Activated CD8-positive, alpha-beta memory T cell treated with anti-CD3 and anti-CD28 coated beads for 24 hours (primary cell): ENCODE data around the gene GRK4.
"Not testable (repeated sequence)": the region's sequence is repeated elsewhere in the genome, so short reads cannot be mapped to it uniquely, and the experiment has no call there.

ENCODE experiments used
- DNase-seq: peaks from one replicate; pipeline ENCODE4 v3.0.0-alpha.2; 2020

Gene GRK4

DNA sequence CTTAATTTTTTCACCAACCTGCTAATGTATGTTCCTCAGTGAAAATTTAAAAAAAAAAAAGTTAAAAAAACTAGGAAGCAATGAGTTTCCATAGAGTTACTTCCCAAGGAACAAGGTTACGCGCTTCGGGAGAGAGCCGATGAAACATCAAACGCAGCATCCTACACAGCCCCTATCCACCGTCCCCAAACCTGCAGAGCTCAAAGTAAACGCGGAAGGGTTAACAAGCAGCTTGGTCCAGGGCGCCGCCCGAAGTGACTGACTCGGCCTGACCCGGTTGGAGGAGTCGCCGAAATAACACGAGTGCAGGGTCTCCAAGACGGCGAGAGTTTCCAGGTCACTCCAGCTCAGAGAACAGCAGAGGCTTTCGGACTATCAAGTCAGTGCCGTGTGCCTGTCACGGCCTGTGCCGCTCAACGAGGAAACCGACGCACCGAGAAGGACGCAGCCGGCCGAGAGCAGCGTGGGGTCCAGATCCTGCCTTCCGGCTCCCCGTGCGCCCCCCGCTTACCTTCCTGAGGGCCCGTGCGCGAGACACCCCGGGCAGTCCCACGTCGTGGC, 677 bp upstream of the GRK4 start:
- DNase-seq: no peak

DNA sequence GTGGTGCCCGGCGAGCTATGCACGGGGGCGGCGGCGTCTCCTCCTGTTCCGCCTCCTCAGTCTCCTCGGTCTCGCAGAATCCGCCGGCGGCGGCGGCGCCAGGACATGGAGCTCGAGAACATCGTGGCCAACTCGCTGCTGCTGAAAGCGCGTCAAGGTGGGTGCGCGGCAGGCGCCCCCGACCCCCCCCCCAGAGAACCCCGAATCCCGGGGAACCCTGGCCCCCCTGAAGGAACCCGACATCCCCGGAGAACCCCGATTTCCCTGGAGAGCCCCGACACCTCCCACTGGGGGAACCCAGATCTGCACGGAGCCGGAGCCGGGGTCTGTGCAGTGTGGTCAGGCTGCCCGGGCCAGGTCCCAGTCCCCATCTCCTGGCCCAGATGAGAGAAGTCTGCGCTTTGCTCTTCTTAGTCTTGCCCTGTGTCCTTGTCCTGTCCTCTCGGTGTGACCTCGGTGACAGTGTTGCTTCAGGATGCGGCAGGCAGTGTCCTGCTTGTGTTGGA, 648 bp downstream of the GRK4 start:
- DNase-seq: no peak

DNA sequence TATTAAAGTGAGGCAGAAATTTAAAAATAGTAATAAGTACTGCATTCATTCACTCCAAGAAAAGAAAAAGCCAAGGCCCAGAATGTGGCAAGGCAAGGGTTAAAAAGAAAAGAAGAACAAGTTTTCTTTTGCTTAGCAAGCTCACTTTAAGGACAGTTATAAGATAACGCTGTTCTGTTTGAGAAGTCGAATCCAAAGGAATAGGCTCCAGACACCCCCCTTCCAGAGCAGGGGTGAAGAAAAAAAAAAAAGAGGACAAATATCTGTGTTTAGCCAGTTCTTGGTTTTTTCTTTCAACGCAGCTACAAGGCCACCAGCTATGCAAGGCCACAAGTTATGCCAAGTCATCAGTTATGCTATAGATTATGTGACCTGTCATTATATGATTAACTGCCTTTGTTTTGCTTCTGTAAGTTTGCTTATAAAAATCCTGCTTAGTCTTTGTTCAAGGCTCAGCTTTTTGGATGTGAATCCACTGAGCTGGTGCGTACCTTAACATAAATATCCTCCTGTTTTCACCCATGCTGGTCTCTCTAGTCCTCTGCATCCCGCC, 1.4 kb downstream of the GRK4 start:
- no peak for DNase-seq

DNA sequence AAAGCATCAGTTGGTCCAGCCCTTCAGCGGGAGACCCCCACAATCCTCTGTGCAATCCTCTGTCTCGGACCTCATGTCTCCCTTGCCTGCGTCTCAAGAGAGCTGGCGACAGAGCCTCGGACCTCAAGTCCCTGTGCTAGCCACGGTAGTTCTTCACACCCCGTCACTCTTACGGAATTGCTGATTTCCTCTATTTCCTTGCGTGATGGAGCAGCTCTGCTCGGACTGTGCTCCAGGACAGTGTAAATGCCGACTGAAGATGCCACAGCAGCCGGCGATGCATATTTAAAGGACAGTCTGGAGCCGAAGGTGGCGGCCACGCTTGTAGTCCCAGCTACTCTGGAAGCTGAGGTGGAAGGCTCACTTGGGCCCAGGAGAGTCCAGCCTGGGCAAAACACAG, 1.9 kb downstream of the GRK4 start:
- no peak for DNase-seq

DNA sequence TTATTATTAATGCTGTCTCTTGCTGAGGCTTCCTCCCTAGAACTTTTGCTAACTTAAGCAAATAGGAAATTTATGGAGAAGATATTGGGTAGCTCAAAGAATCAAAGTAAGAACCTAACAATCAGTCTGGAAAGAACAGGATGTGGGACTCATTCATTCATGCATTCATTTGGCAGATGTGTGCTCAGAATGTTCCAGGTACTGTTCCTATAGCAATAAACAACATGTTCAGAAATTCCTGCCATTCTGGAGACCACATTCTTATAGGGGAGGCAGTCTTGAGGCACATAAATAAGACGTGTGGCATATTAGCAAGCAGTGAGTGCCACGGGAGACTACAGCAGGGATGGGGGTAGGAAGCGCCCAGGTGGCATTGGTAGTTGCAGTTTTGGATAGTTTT, 5.0 kb downstream of the GRK4 start:
- DNase-seq: no peak

DNA sequence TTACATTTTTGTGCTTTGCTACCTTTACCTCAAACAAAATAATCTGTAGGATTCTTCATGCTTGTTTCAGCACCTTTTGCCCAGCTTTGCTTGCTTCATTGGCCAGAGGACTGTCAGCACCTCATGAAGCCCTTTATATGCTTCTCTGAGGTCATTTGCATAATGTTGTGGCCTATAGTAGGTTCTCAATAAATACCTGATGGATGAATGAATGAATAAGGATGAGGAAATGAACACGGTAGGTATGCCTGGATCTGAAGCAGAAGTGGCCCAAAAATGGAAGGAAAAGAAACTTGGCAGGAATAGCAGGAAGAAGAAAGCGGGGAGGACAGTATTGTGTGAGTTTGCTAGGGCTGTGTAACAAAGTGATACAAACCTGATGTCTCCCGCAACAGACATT, 7.9 kb downstream of the GRK4 start:
- no peak for DNase-seq

GRCh38 chr4:2977211-2978088, 14.1 kb downstream of the GRK4 start:
- no peak for DNase-seq

GRCh38 chr4:2981256-2981819, 18.0 kb downstream of the GRK4 start:
- no peak for DNase-seq

- DNase-seq: no peak
Observed at GRCh38 chr4:2982012-2982411, 18.6 kb downstream of the GRK4 start.

DNA sequence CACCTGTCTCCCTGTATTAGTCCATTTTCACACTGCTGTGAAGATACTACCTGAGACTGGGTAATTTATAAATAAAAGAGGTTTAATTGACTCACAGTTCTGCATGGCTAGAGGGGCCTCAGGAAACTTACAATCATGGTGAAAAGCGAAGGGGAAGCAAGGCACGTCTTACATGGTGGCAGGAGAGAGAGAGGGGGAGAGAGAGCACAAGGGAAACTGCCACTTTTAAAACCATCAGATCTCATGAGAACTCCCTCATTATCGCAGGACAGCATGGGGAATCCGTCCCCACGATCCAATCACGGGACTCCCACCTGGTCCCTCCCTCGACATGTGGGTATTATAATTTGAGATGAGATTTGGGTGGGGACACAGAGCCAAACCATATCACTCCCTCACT, 20.3 kb downstream of the GRK4 start:
- not testable (repeated sequence) for DNase-seq

DNA sequence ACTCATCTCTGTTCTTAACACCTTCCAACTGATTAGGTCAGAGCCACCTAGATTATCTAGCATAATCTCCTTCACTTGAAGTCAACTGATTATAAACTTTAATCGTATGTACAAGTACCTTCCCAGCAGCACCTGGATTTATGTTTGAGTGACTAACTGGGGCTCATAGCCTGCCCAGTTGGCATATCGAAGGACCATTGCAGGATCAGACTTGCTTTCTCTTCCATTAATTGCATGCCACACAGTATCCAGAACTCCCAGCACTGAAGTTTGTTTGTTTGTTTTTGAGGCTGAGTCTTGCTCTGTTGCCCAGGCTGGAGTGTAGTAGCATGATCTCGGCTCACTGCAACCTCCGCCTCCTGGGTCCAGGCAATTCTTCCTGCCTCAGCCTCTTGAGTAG, 27.9 kb downstream of the GRK4 start:
- no peak for DNase-seq

DNA sequence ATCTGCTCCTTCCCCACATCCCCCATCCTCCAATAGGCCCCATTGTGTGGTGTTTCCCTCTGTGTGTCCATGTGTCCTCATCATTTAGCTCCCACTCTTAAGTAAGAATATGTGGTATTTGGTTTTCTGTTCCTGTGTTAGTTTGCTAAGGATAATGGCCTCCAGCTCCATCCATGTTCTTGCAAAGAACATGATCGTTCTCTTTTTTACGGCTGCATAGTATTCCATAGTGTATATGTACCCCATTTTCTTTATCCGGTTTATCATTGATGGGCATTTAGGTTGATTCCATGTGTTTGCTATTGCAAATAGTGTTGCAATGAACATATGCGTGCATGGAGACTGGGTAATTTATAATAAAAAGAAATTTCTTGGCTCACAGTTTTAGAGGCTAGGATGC, 31.5 kb downstream of the GRK4 start:
- no peak for DNase-seq

- DNase-seq: no peak
Observed at GRCh38 chr4:2995546-2996265, 32.3 kb downstream of the GRK4 start.

DNA sequence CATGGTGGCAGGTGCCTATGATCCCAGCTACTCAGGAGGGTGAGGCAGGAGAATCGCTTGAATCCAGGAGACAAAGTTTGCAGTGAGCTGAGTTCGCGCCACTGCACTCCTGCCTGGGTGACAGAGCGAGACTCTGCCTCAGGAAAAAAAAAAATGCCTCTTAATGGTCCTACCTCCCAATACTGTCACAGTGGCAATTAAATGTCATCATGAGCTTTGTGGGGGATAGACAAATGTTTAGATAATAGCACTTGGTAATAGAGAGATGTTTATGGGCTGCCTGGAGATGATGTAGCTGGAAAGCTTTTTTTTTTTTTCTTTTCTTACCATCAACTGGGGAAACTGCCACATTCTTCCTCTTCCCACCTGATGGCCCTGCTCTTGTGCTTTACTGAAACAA, 33.0 kb downstream of the GRK4 start:
- DNase-seq: no peak

GRCh38 chr4:3007724-3008123, 44.4 kb downstream of the GRK4 start:
- no peak for DNase-seq

DNA sequence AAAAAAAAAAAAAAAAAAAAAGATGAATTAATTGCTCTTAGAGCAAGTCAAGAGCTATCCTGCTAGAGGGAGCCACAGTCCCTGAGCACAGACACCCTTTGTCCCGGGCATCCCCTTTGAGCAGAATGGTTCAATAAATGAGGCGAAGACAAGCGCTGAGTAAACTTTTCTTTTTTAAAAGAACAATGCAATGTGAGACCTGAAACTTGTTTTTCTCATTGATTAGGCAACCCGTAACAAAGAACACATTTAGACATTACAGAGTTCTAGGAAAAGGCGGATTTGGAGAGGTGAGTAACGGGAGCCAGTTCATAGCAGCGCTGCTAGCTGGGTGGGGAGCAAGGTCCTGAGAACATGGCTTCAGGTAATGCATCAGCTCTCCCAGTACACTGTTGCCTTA, 46.1 kb downstream of the GRK4 start:
- no peak for DNase-seq

DNA sequence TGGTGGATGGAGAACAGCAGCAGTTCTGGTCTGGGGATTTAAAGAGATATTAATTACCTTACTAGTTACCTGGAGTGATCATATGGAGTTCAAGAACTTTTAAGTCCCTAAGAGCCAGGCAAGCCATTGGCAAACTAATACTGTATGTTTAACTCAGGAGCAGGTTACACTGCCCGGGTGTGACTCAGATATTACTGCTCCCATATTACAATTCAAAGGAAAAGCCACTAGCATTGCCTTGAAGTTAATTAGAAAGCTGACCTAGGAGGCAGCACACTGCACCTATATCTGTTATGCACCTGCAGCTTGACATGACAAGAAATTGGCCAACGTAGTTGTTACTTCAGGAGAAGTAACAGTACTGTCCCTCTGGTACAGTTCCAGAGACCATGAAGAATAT, 47.2 kb downstream of the GRK4 start:
- no peak for DNase-seq

- DNase-seq: no peak
Observed at GRCh38 chr4:3010998-3011397, 47.6 kb downstream of the GRK4 start.

DNA sequence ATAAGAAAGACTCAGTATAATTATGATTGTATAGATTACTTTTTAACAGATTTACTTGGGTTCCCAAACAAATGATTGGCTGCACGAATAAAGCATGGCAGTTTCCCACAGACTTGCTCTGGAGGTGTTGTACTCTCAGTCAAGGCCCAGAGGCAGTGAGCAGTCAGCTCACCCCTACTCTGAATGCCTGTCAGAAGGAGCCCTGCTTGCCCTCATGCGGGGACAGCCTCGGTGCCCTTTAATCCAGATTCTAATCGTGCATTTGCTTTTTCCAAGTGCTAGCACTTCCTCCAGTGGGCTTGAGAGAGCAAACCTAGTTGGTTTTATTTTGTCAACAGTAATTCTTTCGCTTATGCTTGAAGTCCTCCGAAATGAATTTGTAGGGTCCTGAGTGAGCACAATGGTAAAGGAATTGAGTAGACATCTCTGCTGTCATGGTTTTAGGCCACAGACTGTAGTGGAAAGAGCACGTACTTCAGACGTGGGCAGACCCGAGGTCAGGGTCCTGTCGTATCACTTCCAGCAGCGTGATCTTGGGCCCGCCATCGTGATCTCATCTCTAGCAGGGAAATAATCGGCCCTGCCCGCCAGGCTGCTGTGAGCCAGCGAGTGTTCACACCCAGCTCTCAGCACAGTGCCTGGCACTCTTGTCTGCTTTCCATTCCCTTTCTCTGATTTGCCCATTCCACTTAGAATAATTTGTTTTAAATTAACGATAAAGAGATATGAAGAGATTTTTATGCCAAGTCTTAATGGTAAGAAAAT, 48.3 kb downstream of the GRK4 start:
- DNase-seq: no peak

- DNase-seq: no peak
Observed at GRCh38 chr4:3013323-3013722, 50.0 kb downstream of the GRK4 start.

DNA sequence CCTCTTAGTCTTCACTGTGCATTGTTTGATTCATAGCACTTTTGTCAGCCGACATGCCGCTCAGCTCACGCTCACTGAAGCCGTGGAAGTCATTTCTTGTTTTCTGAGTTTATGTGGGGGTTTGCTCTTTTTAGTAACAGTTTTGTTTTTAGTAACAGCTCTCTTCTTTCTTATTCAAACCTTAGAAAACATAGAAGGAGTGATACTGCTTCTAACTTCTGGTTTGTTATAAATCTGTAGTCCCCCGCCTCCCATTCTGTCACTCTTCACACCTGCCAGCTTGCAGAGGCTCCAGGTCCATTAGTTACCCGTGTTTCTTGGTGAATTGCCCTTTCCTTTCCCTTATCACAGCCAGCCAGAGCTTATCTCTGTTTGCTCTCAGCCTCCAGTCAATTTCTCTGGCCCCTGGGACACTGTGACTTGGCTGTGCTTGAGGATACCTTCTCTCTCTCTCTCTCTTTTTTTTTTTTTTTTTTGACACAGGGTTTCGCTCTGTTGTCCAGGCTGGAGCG, 50.5 kb downstream of the GRK4 start:
- no peak for DNase-seq

- no peak for DNase-seq
Observed at GRCh38 chr4:3016961-3017360, 53.6 kb downstream of the GRK4 start.
